Right lung (tissue), 5 donors: ENCODE results near the gene FAM240B. TPM values are rescaled to one million over a fixed set of nuclear protein-coding genes. Genes with fewer than 3 reads are reported as not detected.
A peak's percentile ranks its signal among the peaks of the same experiment; 100 is the strongest.

Experiments
- DNase-seq, 2 donors: peaks; one replicate each; pipeline ENCODE4 v3.0.0-alpha.2; 2013
- polyA plus RNA-seq, 5 donors: library from polyadenylated mRNA; unstranded; fragments of 120-200 nt; gene quantifications; one replicate each; pipeline versions ENCODE4 v1.2.1 to v1.2.3, GENCODE V29; 2013; ENCODE audit warnings: inconsistent platforms in 1 of 5, low replicate concordance in 1 of 5; ENCODE audit not compliant: insufficient read length in 5 of 5, insufficient read depth in 1 of 5

Gene FAM240B
- polyA plus RNA-seq, 5 donors: 0.28 TPM; not detected in 4

DNA sequence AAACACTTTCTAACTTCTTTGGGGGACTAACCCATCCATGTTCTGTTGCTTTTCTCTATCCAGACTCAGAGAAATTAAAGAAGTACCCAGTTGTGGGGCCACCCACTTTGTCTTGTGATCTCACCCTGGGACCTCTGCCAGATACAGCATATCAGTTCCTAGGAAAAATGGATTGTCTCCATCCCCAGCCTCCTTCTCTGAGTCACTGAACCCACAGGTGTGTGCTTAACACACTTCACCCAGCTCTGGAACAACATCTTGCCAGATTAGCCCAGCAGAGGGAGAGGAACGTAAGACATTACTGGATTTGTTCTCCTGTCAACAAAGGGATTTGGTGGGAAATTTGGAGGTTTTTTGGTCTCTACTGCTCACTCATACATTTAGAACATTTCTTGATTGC lies 19.2 kb downstream of the FAM240B start:
- no peak for DNase-seq

DNA sequence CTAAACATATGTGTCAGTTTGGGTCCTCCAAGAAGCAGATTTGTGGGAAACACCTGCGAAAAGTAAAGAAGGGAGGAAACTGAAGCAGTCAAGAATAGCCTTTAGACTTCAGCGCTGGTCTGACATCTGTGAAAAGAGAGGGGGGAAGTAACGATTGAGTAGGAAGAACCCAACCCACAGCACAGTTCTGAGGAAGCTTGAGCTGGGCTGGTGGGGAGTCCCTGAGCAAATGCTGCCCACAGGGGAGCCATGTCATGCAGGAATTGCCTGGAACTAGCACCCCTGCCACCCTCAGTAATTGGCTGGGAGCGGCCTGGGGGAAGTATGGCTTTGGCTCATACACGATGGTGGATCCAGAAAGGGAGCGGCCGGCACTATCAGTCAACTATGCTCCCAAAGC lies 20.6 kb downstream of the FAM240B start:
- DNase-seq: no peak

DNA sequence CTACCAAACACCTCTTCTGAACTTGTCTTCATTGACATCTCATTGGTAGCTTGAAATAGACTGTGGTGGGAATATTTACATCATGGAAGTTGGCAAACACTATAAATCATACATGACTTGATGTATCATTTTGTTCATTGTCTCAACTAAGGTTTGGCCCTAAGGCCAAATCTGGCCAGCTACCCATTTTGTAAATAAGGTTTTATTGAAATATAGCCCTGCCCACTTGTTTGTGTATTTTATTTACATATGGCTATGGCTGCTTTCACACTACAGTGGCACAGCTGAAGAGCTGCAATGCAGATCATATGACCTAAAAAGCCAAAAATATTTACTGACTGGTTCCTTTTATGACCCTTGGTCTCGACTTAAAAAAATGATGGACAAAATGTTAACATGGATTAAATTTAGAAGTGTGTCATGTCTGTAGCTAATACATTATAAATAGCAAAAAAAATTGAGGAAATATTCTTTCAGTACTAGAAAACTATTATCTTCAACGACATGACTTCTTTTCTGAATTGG lies 22.1 kb downstream of the FAM240B start:
- no peak for DNase-seq

DNA sequence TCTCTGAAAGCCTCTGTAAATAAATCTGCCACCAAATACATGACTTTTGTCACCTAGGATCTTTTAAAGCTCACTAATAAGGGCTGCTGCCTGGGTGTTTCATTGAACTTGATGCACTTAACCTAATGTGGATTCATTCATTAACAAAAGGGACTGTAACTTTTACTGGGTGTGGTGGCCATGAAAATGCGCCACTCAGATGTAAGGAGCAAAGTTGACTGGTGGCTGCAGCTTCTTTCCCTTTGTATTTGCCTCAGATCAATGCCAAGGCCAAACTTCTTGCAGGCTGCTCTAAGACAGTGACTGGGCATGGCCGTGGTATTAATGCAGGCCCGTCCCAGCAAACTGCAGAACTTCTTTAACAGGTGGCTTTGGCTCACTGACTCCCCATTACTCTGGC lies 22.9 kb downstream of the FAM240B start:
- DNase-seq: no peak

DNA sequence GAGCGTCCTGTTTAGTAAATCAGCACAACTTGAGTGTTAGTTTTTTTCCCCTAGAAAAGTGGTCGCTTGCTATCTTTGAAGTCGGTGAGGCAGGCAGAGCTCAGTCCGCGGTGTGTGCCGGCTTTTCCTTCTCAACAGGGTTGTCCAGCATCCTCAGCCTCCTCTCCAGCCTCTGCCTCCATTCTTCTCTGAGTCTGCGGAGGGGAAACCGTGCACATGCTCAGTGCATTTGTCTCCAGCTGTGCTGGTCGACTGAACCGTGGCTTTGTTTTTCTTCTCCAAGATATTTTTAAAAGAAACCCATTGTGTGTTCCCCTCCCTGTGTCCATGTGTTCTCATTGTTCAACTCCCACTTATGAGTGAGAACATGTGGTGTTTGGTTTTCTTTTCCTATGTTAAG lies 25.3 kb downstream of the FAM240B start:
- no peak for DNase-seq

DNA sequence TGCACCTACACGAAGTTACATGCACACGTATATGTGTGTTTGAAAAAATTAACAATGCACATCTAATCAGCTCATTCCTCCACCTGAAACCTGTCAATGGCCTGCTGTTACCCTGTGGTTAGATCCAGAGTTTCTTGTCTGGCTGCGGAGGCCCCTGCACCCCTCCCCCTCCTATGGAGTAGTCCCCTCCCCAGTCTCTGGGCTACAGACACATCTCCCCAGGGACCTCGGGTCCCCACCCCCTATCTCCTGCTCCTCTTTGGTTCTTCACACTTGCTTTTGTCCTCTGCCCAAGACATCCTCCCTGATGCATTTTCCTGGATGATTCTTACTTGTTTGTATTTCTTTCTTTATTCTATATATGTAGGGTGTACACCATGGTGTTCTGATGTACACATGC lies 27.2 kb downstream of the FAM240B start:
- DNase-seq: no peak

DNA sequence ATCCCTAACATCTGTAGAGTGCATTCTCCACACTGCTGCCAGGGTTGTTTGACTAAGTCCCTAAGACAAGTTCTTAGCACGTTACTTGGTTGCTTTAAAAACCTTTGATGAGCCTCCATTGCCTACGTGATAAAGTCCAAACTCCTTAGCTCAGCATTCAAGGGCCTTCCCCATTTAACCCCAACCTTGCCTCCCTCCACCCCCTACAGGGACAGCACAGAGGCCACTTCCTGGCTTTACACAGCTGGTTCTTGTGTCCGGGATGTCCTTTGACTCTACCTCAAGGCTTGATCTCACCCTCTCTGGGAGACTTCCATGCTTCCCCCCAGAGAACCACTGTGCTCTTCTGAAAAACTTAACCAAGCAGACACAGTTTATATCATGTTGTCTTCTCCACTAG lies 29.4 kb downstream of the FAM240B start:
- DNase-seq: no peak

DNA sequence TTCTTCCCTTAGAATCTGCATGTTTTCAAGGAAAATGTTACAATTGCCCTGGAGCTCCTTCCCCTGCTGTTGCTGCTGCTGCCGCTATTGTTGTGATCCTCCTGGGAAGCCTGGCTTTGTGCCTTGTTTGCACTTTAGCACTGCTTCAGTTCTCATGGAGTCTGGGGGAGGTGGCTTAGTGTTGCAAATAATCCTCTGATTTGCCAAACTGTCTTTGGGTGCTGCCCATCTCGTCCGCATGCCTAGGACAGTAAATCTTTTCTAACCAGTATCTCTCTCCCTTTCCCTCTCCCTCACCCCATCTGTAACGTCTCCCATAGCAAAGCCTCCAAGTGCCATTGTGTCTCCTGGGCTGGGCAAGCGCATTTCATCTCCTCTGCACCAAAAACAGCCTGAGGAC lies 30.3 kb downstream of the FAM240B start:
- DNase-seq: no peak

DNA sequence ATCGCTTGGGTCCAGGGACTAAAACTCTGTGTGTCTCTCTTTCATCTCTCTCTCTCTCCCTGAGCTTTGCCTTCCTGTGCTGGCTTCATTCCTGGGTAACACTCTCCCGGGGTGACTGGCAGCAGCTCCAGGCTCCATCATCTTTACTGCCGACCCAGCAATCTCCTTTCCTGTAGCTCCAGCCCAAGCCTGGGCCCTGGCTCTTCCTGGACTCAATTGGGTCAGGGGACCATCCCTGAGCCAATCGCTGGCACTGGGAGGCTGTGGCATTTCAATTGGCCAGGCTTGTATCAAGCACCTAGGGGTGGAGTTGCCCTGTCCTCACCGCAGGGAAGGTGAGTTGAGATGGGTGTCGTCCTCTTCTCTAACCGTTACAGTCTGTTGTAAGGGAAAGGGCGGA lies 31.9 kb downstream of the FAM240B start:
- DNase-seq: no peak

DNA sequence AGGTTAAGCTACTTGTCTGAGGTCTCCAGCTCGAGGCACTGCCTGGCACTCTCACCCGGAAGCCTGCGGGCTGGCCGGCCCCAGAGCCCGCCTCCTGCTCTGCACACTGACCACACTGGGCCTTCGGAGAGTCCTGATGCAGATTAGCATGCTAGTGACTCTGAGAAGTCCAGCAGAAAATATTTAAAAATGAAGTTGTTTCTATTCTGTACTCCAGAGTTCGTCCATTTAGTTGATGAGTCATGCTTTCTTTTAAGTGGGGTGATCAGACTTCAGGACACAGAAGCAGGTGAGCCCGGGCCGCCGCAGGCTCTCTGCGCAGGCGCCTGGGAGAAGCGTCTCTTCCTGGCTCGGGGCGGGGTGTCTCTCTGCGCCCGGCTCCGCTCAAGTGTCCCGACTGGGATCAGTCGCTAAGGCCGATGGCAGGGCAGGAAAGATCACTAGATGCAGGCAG lies 32.5 kb downstream of the FAM240B start:
- DNase-seq: peak in 1 of 2 donors; percentile 19

DNA sequence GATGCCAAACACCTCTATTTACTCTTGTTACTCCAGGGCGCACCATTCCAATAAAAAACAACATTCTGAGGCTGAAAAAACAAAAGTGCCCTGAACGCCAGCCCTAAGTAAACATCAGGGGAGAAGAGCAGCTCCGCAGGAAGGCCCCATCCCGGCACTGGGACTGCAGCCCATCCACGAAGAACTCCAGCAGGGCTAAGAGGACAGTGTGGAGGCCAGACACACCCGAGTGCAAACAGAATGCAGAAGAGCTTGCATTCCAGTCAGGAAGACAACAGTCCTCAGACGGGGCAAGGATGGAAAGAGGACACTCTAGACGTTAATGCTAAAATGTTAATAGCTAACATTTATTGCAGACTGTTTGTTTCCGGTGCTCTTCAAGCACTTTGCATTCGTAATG lies 33.0 kb downstream of the FAM240B start:
- DNase-seq: no peak

DNA sequence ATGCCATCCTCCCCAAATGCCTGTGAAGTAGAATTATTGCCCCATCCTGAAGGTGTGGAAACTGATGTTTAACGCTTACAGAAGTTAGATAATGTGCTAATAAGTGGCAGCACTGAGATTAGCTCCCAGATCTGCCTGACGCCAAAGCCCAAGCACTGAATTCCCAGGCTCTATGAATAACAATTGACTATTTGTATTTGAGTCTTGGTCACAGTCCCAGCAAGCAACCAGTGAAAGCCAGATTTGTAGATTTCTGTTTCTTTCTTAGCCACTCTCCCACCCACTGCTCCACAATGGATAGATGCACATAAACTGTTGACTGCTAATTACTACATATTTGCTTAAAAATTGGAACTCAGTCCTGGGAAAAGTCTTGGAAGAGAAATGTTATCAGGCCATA lies 34.4 kb downstream of the FAM240B start:
- no peak for DNase-seq

DNA sequence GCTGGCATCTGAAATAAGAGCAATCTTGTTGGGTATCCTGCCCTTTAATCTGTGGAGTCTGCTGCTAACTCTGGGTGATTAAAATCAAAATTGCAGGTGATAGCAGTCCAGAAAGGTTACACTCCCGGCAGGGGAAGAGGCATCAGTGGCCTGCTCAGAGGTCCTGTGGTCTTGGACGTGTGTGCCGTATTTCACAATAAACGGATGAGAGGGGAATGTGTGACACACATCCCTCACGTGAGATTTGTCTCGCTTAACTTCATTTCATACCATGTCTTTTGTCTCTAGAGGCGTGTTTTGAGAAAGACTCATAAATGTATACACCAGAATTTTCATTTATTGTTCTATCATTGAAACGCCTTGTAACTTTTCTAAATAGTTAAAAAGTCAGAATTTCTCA lies 36.6 kb downstream of the FAM240B start:
- DNase-seq: no peak

DNA sequence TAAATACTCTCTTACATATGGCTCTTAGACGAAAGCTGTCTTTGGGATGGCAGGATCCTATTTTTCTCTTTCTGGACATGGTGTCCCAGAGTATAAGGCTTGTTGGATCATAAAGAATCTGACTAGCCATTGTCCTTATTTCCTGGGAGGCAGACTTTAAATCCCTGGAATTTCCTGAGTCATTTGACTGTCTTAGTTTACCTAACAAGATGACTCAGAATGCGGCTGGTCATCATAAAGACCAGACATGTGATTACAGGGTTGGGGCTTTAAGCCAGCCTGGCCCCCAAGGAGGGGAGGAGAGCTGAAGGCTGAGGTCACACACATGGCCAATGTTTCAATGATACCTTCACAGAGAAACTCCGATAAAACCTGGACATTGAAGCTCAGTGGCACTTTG lies 37.2 kb downstream of the FAM240B start:
- DNase-seq: no peak

DNA sequence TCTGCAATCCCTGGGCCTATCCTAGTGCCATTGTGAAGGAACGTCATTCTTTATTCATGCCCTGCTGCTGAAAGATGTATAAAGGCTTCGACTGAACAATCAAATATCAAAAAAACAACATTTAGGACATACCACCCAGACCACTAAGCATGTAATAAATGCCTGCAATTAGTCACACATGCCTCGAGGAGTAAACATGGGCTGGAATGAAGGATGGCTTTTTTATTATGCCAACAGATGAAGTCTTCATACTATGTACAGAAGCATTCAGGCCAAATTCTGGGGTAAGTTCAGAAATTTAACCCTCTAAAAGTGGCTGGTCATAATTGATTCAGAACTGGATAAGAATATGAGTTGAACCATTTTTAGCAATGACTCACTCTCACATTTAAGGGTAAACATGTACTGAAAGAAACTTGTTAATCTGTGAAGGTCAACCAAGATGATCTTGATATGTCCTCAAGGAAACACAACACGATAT lies 38.1 kb downstream of the FAM240B start:
- DNase-seq: no peak

DNA sequence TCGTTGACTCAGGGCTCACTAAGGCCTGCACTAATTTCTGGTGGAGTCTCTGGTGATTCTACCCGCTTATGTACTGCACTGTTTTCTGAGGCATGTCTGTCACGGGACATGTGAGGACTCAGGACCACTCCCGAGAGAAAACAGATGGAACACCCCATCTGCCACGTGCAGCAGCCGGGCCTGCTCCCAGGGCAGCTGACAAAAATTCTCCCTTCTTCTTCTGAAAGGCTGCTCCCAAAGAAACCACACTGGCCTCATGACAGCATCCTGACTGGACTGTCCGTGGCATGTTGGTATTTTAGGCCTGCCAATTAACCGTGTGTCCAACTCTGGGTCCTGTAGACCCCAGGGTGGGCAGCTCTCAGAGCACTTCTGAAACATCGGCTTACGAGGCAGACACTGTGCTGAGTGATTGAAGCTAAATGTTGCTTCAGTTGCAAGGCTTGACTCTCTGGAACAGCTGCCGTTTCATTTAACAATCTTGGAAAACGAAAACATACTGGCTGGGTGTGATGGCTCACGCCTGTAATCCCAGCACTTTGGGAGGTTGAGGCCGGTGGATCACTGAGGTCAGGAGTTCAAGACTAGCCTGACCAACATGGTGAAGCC lies 39.0 kb downstream of the FAM240B start:
- DNase-seq: no peak

DNA sequence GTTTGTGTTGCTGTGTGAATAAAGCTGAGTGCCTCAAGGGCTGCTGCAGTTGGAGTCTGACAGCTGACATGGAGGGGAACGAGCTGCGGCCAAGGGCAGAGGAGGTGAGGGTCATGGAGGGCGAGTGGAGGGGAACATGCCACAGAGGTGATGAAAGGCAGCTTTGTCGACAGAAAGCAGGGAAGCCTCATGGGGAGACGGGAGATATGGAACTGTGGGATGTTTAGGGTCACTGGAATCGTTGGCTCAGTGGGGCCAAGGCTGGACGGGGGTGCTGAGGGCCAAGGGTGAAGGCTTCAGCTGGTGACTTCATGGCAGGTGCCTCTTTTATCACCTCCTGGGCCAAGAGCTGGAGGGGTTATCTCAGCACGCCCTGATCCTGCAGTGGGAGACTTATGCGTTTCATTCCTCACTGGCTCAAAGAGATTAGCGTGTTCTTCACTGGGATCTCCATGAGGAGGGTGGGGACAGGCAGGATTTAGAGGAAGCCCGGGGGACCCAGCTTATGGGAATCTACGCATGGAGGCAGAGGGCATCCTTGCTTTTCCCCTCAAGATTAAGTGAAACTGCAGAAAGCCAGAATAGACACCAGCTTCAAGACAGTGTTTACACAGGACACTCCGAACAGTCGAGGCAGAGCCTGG lies 42.2 kb downstream of the FAM240B start:
- no peak for DNase-seq

DNA sequence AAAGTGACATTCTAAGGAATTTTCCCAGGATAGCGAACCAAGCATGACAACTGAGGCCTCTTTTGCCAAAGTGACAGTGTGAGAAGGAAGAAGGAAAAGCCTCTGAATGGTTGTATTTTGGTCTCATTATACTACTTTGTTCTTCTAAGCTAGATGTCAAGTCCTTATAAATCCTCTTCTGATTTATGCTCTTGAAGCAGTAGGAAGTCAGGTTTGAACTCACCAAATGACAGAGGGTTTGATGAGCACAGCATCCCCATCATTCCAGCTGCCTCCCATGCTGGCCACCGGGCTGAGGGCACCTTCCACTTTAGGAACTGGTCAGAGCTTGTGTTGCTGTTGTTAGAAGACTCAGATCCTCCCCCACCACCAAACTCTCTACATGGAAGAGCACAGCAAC lies 44.1 kb downstream of the FAM240B start:
- DNase-seq: no peak

DNA sequence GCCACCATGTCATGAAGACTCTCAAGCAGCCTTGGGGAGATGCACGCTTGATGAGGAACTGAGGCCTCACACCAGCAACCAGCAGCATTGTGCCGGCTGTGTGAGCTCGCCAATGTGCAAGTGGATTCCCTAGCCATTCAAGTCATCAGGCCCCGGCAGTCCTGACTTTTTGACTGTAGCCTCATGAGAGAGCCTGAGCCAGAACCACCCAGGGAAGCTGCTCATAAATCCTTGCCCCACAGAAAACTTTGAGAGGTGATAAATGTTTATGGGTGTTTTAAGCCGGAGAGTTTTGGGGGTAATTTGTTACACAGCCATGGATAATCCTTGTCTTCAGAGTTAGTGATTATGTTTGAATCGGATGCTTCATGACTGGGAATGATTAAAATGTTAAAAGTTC lies 44.7 kb downstream of the FAM240B start:
- DNase-seq: no peak

DNA sequence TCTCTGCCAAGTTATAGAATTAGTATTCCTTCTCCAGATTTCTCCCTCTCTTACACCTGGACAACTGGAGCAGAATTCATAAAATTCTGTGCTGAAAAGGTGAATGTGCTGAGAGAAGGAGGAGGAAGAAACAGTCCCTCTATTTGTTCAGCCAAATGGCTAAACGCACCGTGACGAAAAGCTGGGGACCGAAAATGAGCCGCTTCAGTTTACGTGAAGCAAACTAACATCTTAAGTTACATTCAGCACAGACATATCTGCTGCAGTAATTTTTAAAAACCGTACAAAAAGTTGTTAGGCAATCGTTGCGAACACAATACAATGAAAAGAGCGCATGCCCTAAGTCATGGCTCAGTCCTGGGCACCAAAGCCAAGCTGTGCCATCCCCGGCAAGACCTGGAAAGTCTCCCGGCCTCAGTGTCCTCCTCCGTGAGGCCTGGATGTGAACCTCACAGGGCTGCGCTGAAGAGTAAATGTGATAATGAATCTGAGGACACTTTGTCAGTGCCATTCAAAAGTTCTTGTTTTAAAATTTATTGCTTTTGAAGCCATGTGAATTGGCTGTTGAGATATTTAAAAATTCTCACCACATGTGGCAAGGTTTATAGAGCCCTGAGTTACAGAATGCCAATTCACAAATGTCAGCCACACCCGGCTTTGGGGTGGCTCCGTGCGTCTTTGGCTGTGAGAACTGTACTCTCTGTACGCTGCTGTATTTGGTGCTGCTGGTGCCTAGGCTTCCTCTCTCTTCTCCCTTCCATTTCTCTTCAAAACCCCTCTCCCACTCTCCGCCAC lies 46.3 kb downstream of the FAM240B start:
- no peak for DNase-seq

DNA sequence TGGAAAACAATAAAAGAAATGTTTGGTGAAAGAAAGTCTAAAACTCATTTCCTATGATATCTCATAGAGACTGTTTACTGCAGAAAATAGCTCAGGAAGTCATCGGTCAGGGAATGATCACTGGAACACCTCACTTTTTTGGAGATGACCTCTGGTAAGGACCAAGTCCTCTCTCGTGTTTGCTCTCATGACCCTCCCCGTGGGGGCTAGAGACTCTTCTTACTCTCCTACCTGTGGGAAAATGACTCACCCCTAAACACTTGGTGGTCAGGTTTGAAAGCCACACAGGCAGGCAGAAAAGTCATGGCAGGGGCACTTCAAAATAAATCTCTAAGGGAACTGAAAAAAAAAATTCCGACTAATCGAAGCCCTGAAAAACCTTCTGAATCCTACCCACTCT lies 48.2 kb downstream of the FAM240B start:
- DNase-seq: no peak

DNA sequence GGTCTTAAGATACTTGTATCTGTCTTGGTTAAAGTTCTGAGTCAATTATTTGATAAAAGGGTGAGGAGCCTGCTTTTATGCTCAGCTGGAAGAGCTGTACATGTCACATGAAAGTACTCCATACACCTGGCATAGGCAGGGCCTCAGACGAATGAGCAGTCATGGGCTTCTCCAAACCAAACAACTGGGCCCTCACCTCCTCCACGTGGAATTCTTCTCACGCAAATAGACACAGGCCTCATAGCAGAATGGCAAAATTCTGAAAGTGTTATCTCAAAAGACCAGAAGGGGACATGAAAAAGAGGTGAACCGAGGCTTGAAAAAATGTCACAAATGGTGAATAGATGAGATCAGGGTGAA lies 48.6 kb downstream of the FAM240B start:
- DNase-seq: no peak
